ENCODE measurements around the gene INPP5J.
"Not testable (repeated sequence)": the region's sequence is repeated elsewhere in the genome, so short reads cannot be mapped to it uniquely, and the experiment has no call there.

INPP5J gene

GRCh38 chr22:31122532-31123291, at the start of gene INPP5J:
INPP5J (plus strand) TSS chr22:31122966; CDS start chr22:31123015, 49 bp downstream.
- ATAC-seq (replicated peaks; ENCODE audit: extremely low read depth, poor library complexity, severe bottlenecking) (no peak), DNase-seq (ENCODE audit: low spot score in 2 of 2) (no peak)
- peaks cover 8% of the 10 kb centered on the region for H3K27me3 Mint-ChIP-seq
- no peaks in the 10 kb centered on the region for H3K9me3 Mint-ChIP-seq
- H3K27ac Mint-ChIP-seq (ENCODE audit: low read depth): no peak within 1 kb of the TSS
- peaks cover 4% of the 10 kb centered on the region for H3K36me3 Mint-ChIP-seq (ENCODE audit: insufficient read depth)
- H3K4me3 Mint-ChIP-seq: no peak within 1 kb of the TSS
- H3K4me1 Mint-ChIP-seq: peaks cover 5% of the 10 kb centered on the region

GRCh38 chr22:31073125-31073524, 49.6 kb upstream of the INPP5J start:
- not testable (repeated sequence) for H3K4me1 Mint-ChIP-seq; H3K27ac Mint-ChIP-seq (ENCODE audit: low read depth); ATAC-seq (replicated peaks; ENCODE audit: extremely low read depth, poor library complexity, severe bottlenecking); H3K36me3 Mint-ChIP-seq (ENCODE audit: insufficient read depth); H3K9me3 Mint-ChIP-seq; DNase-seq (ENCODE audit: low spot score in 2 of 2); H3K27me3 Mint-ChIP-seq; H3K4me3 Mint-ChIP-seq

DNA sequence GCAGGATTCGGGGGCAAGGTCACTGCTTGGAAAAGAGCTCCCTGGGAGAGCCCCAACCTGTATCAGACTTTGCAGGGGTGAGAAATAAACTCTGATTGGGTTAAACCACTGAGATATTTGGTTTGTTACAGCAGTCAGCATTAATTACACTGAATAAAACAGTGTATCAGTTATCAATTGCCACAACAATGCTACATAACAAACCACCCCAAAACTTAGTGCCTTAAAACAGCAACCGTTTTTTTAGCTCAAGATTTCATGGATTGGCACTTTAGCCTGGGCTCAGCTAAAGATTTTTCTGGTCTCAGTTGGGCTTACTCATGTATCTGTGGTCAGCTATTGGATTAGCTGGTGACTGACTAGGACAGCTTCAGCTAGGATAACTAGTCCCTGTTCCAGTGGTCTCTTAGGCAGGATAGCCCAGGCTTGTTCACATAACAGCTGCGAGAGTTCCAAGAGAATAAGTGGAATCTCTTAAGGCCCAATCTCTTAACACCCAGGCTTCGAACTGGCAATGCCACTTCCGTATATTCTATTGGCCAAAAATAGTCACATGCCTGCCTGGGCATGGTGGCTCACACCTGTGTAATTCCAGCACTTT, 49.1 kb upstream of the INPP5J start:
- H3K36me3 Mint-ChIP-seq (ENCODE audit: insufficient read depth); ATAC-seq (replicated peaks; ENCODE audit: extremely low read depth, poor library complexity, severe bottlenecking); H3K9me3 Mint-ChIP-seq: not testable (repeated sequence)

GRCh38 chr22:31075961-31076360, 46.8 kb upstream of the INPP5J start:
- H3K36me3 Mint-ChIP-seq (ENCODE audit: insufficient read depth): peaks cover under 1% of the 10 kb centered on the region
- H3K4me1 Mint-ChIP-seq: peaks cover 5% of the 10 kb centered on the region
- no peak overlapping the region for H3K4me3 Mint-ChIP-seq
- H3K27ac Mint-ChIP-seq (ENCODE audit: low read depth): no peak overlapping the region
- no peaks in the 10 kb centered on the region for H3K27me3 Mint-ChIP-seq
- no peak for DNase-seq (ENCODE audit: low spot score in 2 of 2)
- ATAC-seq (replicated peaks; ENCODE audit: extremely low read depth, poor library complexity, severe bottlenecking): no peak
- no peaks in the 10 kb centered on the region for H3K9me3 Mint-ChIP-seq

More for the DNA sequence above, 49.1 kb upstream of the INPP5J start:
- not testable (repeated sequence) for H3K27me3 Mint-ChIP-seq; H3K4me1 Mint-ChIP-seq; DNase-seq (ENCODE audit: low spot score in 2 of 2); H3K27ac Mint-ChIP-seq (ENCODE audit: low read depth); H3K4me3 Mint-ChIP-seq

GRCh38 chr22:31077681-31078080, 45.1 kb upstream of the INPP5J start:
- H3K4me3 Mint-ChIP-seq: no peak overlapping the region
- DNase-seq (ENCODE audit: low spot score in 2 of 2) (no peak), ATAC-seq (replicated peaks; ENCODE audit: extremely low read depth, poor library complexity, severe bottlenecking) (no peak)
- peaks cover 22% of the 10 kb centered on the region for H3K4me1 Mint-ChIP-seq
- no peak overlapping the region for H3K27ac Mint-ChIP-seq (ENCODE audit: low read depth)
- no peaks in the 10 kb centered on the region for H3K27me3 Mint-ChIP-seq
- peaks cover 5% of the 10 kb centered on the region for H3K36me3 Mint-ChIP-seq (ENCODE audit: insufficient read depth)
- no peaks in the 10 kb centered on the region for H3K9me3 Mint-ChIP-seq

DNA sequence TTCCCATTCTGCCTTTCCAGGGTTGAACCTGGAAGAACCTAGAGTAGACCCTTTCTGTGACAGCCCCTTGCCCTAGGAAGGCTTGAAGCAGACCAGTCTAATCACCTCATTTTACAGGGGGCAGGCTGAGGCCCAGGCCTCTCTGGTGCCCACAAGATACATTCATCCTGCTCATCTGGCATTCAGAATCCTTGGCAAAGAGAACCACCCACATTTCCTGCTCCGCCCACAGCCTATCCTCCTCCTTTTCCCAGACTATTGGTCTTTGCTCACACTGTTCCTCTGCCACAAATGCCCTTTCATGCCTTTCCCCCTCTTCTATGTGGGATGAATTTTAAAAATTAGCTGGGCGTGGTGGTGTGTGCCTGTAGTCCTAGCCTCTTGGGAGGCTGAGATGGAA, 44.4 kb upstream of the INPP5J start:
- not testable (repeated sequence) for ATAC-seq (replicated peaks; ENCODE audit: extremely low read depth, poor library complexity, severe bottlenecking); DNase-seq (ENCODE audit: low spot score in 2 of 2); H3K4me3 Mint-ChIP-seq; H3K27me3 Mint-ChIP-seq; H3K9me3 Mint-ChIP-seq; H3K27ac Mint-ChIP-seq (ENCODE audit: low read depth); H3K36me3 Mint-ChIP-seq (ENCODE audit: insufficient read depth)
- peaks cover 22% of the 10 kb centered on the region for H3K4me1 Mint-ChIP-seq

DNA sequence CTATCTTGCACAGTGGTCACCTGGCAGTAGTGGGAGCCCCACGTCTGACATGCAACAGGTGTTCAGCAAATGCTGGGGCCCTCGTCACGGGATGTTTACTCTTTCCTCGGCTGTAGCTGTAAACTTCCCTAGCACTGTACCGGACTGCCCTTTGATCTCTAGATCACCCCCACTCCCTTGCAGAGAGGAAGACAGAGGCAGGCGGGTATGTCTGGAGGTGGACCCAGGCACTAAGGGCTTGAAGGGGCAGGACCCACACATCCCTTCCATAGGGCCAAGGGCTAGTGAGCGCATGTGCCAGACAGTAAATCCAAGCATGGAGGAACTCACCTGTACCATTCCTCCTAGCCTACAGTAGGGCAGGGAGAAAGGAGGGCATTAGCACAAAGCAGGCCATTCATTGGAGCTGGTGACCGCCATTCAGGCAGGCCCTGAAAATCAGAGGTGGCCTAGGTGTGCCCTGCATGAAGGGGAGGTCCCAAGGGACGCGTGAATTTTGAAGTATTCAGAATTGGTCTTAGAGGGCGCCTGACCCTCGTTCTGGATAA, 43.6 kb upstream of the INPP5J start:
- H3K9me3 Mint-ChIP-seq: no peaks in the 10 kb centered on the region
- no peak overlapping the region for H3K27ac Mint-ChIP-seq (ENCODE audit: low read depth)
- H3K4me1 Mint-ChIP-seq: peaks cover 28% of the 10 kb centered on the region
- H3K27me3 Mint-ChIP-seq: no peaks in the 10 kb centered on the region
- DNase-seq (ENCODE audit: low spot score in 2 of 2): no peak
- peaks cover 6% of the 10 kb centered on the region for H3K36me3 Mint-ChIP-seq (ENCODE audit: insufficient read depth)
- ATAC-seq (replicated peaks; ENCODE audit: extremely low read depth, poor library complexity, severe bottlenecking): no peak
- H3K4me3 Mint-ChIP-seq: no peak overlapping the region

DNA sequence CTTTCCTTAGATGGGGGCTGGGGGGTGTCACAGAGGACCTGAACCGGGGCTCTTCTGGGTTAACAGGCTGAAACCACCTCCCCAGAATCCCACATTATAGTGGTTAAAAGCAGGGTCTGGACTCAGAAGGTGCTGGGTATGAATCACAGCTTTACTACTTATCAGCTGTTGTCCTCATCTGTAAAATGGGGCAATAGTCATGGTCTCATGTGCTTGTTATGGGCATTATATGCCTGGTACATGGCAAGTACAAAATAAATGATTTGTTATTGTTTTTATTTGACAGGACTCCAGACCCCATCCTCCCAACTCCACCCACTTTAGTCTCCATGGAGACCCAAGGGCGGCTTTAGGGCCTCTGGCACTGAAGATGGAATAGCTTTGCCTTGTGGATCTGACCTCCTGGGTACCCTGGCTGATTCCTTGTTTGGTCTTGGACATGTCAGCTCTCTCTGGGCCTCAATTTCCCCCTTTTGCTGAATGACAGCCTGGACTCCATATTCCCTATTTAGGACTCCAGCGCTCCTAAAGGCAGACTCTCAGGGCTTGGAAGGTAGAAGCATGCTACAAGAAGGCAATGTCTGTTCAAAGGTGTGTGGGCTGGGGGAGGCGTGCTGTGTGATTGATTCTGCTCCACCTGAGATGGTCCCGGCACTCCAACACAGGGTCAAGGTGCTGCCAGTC, 42.5 kb upstream of the INPP5J start:
- no peak for DNase-seq (ENCODE audit: low spot score in 2 of 2)
- no peak for ATAC-seq (replicated peaks; ENCODE audit: extremely low read depth, poor library complexity, severe bottlenecking)
- peak overlapping the region; percentile 83 for H3K4me3 Mint-ChIP-seq
- no peaks in the 10 kb centered on the region for H3K27me3 Mint-ChIP-seq
- peak overlapping the region; percentile 81 for H3K27ac Mint-ChIP-seq (ENCODE audit: low read depth)
- peaks cover 6% of the 10 kb centered on the region for H3K36me3 Mint-ChIP-seq (ENCODE audit: insufficient read depth)
- no peaks in the 10 kb centered on the region for H3K9me3 Mint-ChIP-seq
- H3K4me1 Mint-ChIP-seq: peaks cover 32% of the 10 kb centered on the region

GRCh38 chr22:31080848-31081649, 41.7 kb upstream of the INPP5J start, which contains the start of gene SMTN:
SMTN (plus strand) TSS chr22:31081318; CDS start chr22:31083259, 1,941 bp downstream.
- Mint-ChIP-seq H3K4me3 (peak within 1 kb of the TSS; percentile 83), H3K27me3 (no peaks in the 10 kb centered on the region), H3K36me3 (ENCODE audit: insufficient read depth) (peaks cover 6% of the 10 kb centered on the region), H3K4me1 (peaks cover 32% of the 10 kb centered on the region), H3K27ac (ENCODE audit: low read depth) (peak within 1 kb of the TSS; percentile 81), H3K9me3 (no peaks in the 10 kb centered on the region)
- DNase-seq (ENCODE audit: low spot score in 2 of 2) (peak; percentile 81 to 83), ATAC-seq (replicated peaks; ENCODE audit: extremely low read depth, poor library complexity, severe bottlenecking) (peak; percentile 57)

- ATAC-seq (replicated peaks; ENCODE audit: extremely low read depth, poor library complexity, severe bottlenecking) (no peak), DNase-seq (ENCODE audit: low spot score in 2 of 2) (no peak)
- peak overlapping the region; percentile 81 for H3K27ac Mint-ChIP-seq (ENCODE audit: low read depth)
- peaks cover 32% of the 10 kb centered on the region for H3K4me1 Mint-ChIP-seq
- H3K9me3 Mint-ChIP-seq: no peaks in the 10 kb centered on the region
- H3K4me3 Mint-ChIP-seq: peak overlapping the region; percentile 83
- H3K27me3 Mint-ChIP-seq: no peaks in the 10 kb centered on the region
- H3K36me3 Mint-ChIP-seq (ENCODE audit: insufficient read depth): peaks cover 6% of the 10 kb centered on the region
Measured at GRCh38 chr22:31081963-31082605, 40.7 kb upstream of the INPP5J start.

DNA sequence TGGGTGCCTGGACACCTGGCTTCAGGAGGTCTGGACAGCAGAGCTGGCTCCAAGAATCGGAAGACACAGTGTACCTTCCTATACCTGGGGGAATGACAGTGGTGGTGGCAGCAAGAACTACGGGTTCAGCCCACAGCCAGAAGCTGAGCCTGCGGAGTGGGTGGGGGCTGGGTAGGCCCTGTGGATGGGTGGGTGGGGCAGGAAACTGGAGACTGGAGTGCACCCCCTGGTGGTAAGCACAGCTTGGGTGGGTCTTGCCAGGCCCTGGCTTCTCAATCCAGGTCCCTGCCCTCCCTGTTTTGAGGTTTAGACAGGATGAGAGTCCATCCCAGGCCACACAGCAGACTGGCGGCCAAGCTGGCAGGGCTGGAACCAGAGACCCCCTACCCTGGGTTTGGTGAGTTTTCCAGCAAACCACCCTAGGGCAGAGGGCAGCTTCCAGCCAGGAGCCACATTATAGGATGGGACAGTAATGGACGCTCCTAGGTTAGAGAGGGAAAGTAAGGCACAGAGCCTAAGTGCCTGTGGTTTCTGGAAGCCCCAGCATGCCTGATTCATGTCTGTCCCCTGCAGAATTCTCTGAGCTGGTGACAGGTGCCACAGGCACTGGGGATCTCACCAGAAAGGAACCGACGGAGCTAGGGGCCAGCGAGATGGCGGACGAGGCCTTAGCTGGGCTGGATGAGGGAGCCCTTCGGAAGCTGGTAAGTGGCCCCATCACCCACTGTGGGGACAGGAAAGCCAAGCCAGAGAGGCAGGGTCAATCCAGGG, 40.0 kb upstream of the INPP5J start:
- no peaks in the 10 kb centered on the region for H3K9me3 Mint-ChIP-seq
- no peak overlapping the region for H3K27ac Mint-ChIP-seq (ENCODE audit: low read depth)
- peak overlapping the region; percentile 54 for H3K4me3 Mint-ChIP-seq
- peaks cover 32% of the 10 kb centered on the region for H3K4me1 Mint-ChIP-seq
- peaks cover 6% of the 10 kb centered on the region for H3K36me3 Mint-ChIP-seq (ENCODE audit: insufficient read depth)
- DNase-seq (ENCODE audit: low spot score in 2 of 2) (no peak), ATAC-seq (replicated peaks; ENCODE audit: extremely low read depth, poor library complexity, severe bottlenecking) (no peak)
- no peaks in the 10 kb centered on the region for H3K27me3 Mint-ChIP-seq
